Measurements from ENCODE around the gene SLC39A7. TPM values are rescaled to one million over a fixed set of nuclear protein-coding genes. Genes with fewer than 3 reads are reported as not detected.

SLC39A7 gene
- polyA plus RNA-seq, 1 experiment = 151 TPM

GRCh38 chr6:33164176-33164575, 36.5 kb upstream of the SLC39A7 start:
- TF ChIP-seq, protein P1, sequence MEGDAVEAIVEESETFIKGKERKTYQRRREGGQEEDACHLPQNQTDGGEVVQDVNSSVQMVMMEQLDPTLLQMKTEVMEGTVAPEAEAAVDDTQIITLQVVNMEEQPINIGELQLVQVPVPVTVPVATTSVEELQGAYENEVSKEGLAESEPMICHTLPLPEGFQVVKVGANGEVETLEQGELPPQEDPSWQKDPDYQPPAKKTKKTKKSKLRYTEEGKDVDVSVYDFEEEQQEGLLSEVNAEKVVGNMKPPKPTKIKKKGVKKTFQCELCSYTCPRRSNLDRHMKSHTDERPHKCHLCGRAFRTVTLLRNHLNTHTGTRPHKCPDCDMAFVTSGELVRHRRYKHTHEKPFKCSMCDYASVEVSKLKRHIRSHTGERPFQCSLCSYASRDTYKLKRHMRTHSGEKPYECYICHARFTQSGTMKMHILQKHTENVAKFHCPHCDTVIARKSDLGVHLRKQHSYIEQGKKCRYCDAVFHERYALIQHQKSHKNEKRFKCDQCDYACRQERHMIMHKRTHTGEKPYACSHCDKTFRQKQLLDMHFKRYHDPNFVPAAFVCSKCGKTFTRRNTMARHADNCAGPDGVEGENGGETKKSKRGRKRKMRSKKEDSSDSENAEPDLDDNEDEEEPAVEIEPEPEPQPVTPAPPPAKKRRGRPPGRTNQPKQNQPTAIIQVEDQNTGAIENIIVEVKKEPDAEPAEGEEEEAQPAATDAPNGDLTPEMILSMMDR (IDR thresholded peaks at IDR 0.05; ENCODE audit: insufficient read depth, low read depth, low read length) = no peak
- no peak for DNase-seq (ENCODE audit: low read depth)
- Histone ChIP-seq H3K27me3 (ENCODE audit: control insufficient read depth, insufficient read depth, low read length) (peaks cover 1% of the 10 kb centered on the region), H3K36me3 (ENCODE audit: control insufficient read depth, insufficient read depth, low read length) (no peaks in the 10 kb centered on the region), H3K4me3 (ENCODE audit: low read depth, low read length) (no peak overlapping the region)
- ChIA-PET CTCF (interaction anchor here (1.2 to 4.3 kb wide), 5 partner anchors 8 to 84 kb away, joined by 3 to 18 read pairs (median 5); no protein-coding TSS in a partner anchor), POLR2A (no interaction called here)

GRCh38 chr6:33164665-33165373, 35.8 kb upstream of the SLC39A7 start:
- ChIA-PET CTCF (interaction anchor here (1.2 to 1.8 kb wide), 4 partner anchors 8 to 83 kb away, joined by 3 to 8 read pairs (median 4); no protein-coding TSS in a partner anchor), POLR2A (no interaction called here)
- no peak overlapping the region for H3K4me3 ChIP-seq (ENCODE audit: low read depth, low read length)
- DNase-seq (ENCODE audit: low read depth) = no peak
- TF ChIP-seq, protein P1 (IDR thresholded peaks at IDR 0.05; ENCODE audit: insufficient read depth, low read depth, low read length) = no peak
- no peaks in the 10 kb centered on the region for H3K36me3 ChIP-seq (ENCODE audit: control insufficient read depth, insufficient read depth, low read length)
- peaks cover 1% of the 10 kb centered on the region for H3K27me3 ChIP-seq (ENCODE audit: control insufficient read depth, insufficient read depth, low read length)

- CTCF ChIA-PET = interaction anchor here (1.8 kb wide), 1 partner anchor 18 kb away, joined by 3 read pairs; no protein-coding TSS in a partner anchor
- DNase-seq (ENCODE audit: low read depth) = no peak
- POLR2A ChIA-PET = no interaction called here
- Histone ChIP-seq H3K27me3 (ENCODE audit: control insufficient read depth, insufficient read depth, low read length) (peaks cover 1% of the 10 kb centered on the region), H3K36me3 (ENCODE audit: control insufficient read depth, insufficient read depth, low read length) (no peaks in the 10 kb centered on the region), H3K4me3 (ENCODE audit: low read depth, low read length) (no peak overlapping the region)
- TF ChIP-seq, protein P1 (IDR thresholded peaks at IDR 0.05; ENCODE audit: insufficient read depth, low read depth, low read length) = no peak
Observed at GRCh38 chr6:33165581-33166258, 34.9 kb upstream of the SLC39A7 start.

DNA sequence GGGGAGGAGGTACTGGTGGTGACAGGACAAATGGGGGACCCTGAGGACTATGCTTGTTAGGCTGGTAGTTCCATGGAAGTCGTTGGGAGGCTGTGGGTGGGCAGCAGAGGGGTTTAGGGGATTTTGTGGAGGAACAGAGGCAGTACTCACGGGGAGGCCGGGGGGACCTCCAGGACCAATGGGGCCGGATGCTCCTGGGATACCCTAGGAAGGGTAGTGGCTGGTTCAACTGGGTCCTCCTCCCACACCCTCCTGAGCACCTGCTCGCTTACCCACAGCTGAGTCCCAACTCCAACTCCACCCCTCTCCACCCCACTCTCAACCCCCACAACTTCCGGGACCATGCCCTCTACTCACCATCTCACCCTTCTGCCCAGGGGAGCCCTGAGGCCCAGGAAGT, 34.3 kb upstream of the SLC39A7 start:
- ChIA-PET POLR2A (no interaction called here), CTCF (no interaction called here)
- Histone ChIP-seq H3K27me3 (ENCODE audit: control insufficient read depth, insufficient read depth, low read length) (peaks cover 1% of the 10 kb centered on the region), H3K36me3 (ENCODE audit: control insufficient read depth, insufficient read depth, low read length) (no peaks in the 10 kb centered on the region), H3K4me3 (ENCODE audit: low read depth, low read length) (no peak overlapping the region)
- DNase-seq (ENCODE audit: low read depth) = no peak
- TF ChIP-seq, protein P1 (IDR thresholded peaks at IDR 0.05; ENCODE audit: insufficient read depth, low read depth, low read length) = no peak

- peaks cover 1% of the 10 kb centered on the region for H3K27me3 ChIP-seq (ENCODE audit: control insufficient read depth, insufficient read depth, low read length)
- H3K4me3 ChIP-seq (ENCODE audit: low read depth, low read length) = no peak overlapping the region
- CTCF ChIA-PET = no interaction called here
- TF ChIP-seq, protein P1 (IDR thresholded peaks at IDR 0.05; ENCODE audit: insufficient read depth, low read depth, low read length) = no peak
- POLR2A ChIA-PET = no interaction called here
- no peak for DNase-seq (ENCODE audit: low read depth)
- no peaks in the 10 kb centered on the region for H3K36me3 ChIP-seq (ENCODE audit: control insufficient read depth, insufficient read depth, low read length)
Observed at GRCh38 chr6:33166811-33167210, 33.9 kb upstream of the SLC39A7 start.
